Ovary (tissue), 9 donors: ENCODE results near the gene BTBD9. TPM values are rescaled to one million over a fixed set of nuclear protein-coding genes. Genes with fewer than 3 reads are reported as not detected.

Experiments used
- DNase-seq, 5 donors: peaks; one replicate each; pipeline ENCODE4 v3.0.0-alpha.2; 2019 to 2020
- H3K27ac ChIP-seq, 2 donors: fragments of 200-600 bp; one replicate each; pipeline versions ENCODE4 v1.5.1 to v1.8.0; 2019 to 2022
- H3K27me3 ChIP-seq: fragments of 200-600 bp; one replicate; pipeline ENCODE4 v1.8.0; 2022
- H3K36me3 ChIP-seq: fragments of 200-600 bp; sonication (generic); one replicate; pipeline ENCODE4 v1.5.1; 2019
- H3K4me1 ChIP-seq: one replicate; pipeline ENCODE4 v1.8.1; 2013; ENCODE audit warnings: mild to moderate bottlenecking, moderate library complexity; ENCODE audit not compliant: insufficient read depth
- H3K4me3 ChIP-seq: fragments of 200-600 bp; sonication (generic); one replicate; pipeline ENCODE4 v1.5.1; 2017
- H3K9me3 ChIP-seq, 2 donors: fragments of 200-600 bp in 1 of 2; sonication (generic) in 1 of 2; one replicate each; pipeline versions ENCODE4 v1.5.1 to v1.8.1; 2013 to 2019; ENCODE audit warnings: mild to moderate bottlenecking in 1 of 2, moderate library complexity in 1 of 2
- CTCF ChIP-seq, 3 donors: fragments of 450-650 bp in 2 of 3; fragments of 200-600 bp in 1 of 3; IDR thresholded peaks; one replicate each; pipeline versions ENCODE4 v1.5.1 to v1.8.0; 2016 to 2022; ENCODE audit warnings: antibody characterized with exemption in 3 of 3, mild to moderate bottlenecking in 1 of 3
- EP300 ChIP-seq: sonication (generic); formaldehyde crosslinking; IDR thresholded peaks from one replicate; pipeline ENCODE4 v1.6.1; 2017; ENCODE audit warnings: antibody characterized with exemption
- POLR2A ChIP-seq: fragments of 450-650 bp; IDR thresholded peaks from one replicate; pipeline ENCODE4 v1.6.1; 2017; ENCODE audit warnings: antibody characterized with exemption, mild to moderate bottlenecking, moderate library complexity
- WGBS, 3 donors: extraction: QIAGEN DNeasy Blood & Tissue Kit in 1 of 3; methylation state at CpG; one replicate each; pipeline versions ENCODE4 v1.1.5 to v1.1.7; 2013 to 2017; 5-methylcytosine and 5-hydroxymethylcytosine counted together
- intact Hi-C, 4 donors: fragments of 100-400 bp; cut with DNase I; formaldehyde crosslinking; loops; one replicate each; pipeline versions ENCODE4 v1.11.0 to v1.15.1; 2022 to 2023
- polyA plus RNA-seq, 2 donors: library from polyadenylated mRNA; stranded (reverse); fragments of 200-250 nt in 1 of 2; fragments of 350-450 nt in 1 of 2; fragmentation: Illumina TruSeq in 1 of 2; extraction: RNeasy Lipid Tissue Mini Kit (QIAGEN cat#74804) in 1 of 2; gene quantifications; one replicate each; pipeline ENCODE4 v1.2.3, GENCODE V29; 2013 to 2014
- total RNA-seq, 7 donors: library from RNA; depleted of rRNA in 2 of 7; stranded (reverse); fragments of >200 nt in 2 of 7; fragmentation: NEBNext Ultra II Directional in 3 of 7; extraction: Animal tissue kit (Norgen Biotek cat#: 25700) in 3 of 7; gene quantifications; one replicate each; pipeline versions ENCODE4 v1.1.0 to v1.2.4, GENCODE V29; 2016 to 2023
- donor health status: DM: no; HTN: no; CAD: no; lungs with moderate emphysema.
- donor health status: DM: no; HTN: no; CAD: no.
- donor health status: Bipolar disorder and iron deficiency.
- donor health status: DM: yes; HTN: yes; CAD: no.
- donor health status: DM: no; HTN: no; CAD: no.
- donor health status: DM: yes; HTN: yes; CAD: no.

Gene BTBD9
- total and polyA plus RNA-seq, 9 donors: 7.2 to 28.8 (median 21.0) TPM

- intact Hi-C loops: no loop called here
- no peaks in the 10 kb centered on the region for H3K27me3 ChIP-seq
Measured at GRCh38 chr6:38146734-38147027, 493.0 kb downstream of the BTBD9 start.

GRCh38 chr6:38146021-38146733 is 493.6 kb downstream of the BTBD9 start:
- no peaks in the 10 kb centered on the region for H3K27me3 ChIP-seq
- DNase-seq: no peak
- TF ChIP-seq POLR2A: no peak
- no peak for TF ChIP-seq EP300
- TF ChIP-seq CTCF (IDR thresholded peaks at IDR 0.05): no peak
- no peaks in the 10 kb centered on the region for H3K36me3 ChIP-seq
- no peak overlapping the region for H3K27ac ChIP-seq
- no peaks in the 10 kb centered on the region for H3K9me3 ChIP-seq
- H3K4me3 ChIP-seq: no peak overlapping the region
- 83 to 88% (median 88%) methylated on average over 8 of the region's 8 CpGs for WGBS, 3 donors
- no peaks in the 10 kb centered on the region for H3K4me1 ChIP-seq
- intact Hi-C loops: no loop called here

More at GRCh38 chr6:38146734-38147027, 493.0 kb downstream of the BTBD9 start:
- TF ChIP-seq CTCF (IDR thresholded peaks at IDR 0.05) (no peak), EP300 (no peak), POLR2A (no peak)
- H3K36me3 ChIP-seq: no peaks in the 10 kb centered on the region
- 79 to 84% (median 83%) methylated on average over 1 of the region's 1 CpG for WGBS, 3 donors
- H3K27ac ChIP-seq: no peak overlapping the region
- DNase-seq: no peak
- H3K4me1 ChIP-seq: no peaks in the 10 kb centered on the region
- H3K9me3 ChIP-seq: no peaks in the 10 kb centered on the region
- no peak overlapping the region for H3K4me3 ChIP-seq

GRCh38 chr6:38144365-38144945 is 495.3 kb downstream of the BTBD9 start:
- Histone ChIP-seq H3K4me3 (no peak overlapping the region), H3K27ac (no peak overlapping the region), H3K36me3 (no peaks in the 10 kb centered on the region), H3K27me3 (no peaks in the 10 kb centered on the region), H3K4me1 (peaks cover 2% of the 10 kb centered on the region), H3K9me3 (no peaks in the 10 kb centered on the region)
- intact Hi-C loops: no loop called here
- no peak for DNase-seq
- 87 to 90% (median 89%) methylated on average over 5 of the region's 5 CpGs for WGBS, 3 donors
- TF ChIP-seq CTCF (IDR thresholded peaks at IDR 0.05) (no peak), EP300 (no peak), POLR2A (no peak)

- DNase-seq: no peak
- no peak for TF ChIP-seq POLR2A
- no peak for TF ChIP-seq EP300
- no peak for TF ChIP-seq CTCF (IDR thresholded peaks at IDR 0.05)
- H3K4me3 ChIP-seq: no peak overlapping the region
- intact Hi-C loops: no loop called here
- no peaks in the 10 kb centered on the region for H3K9me3 ChIP-seq
- 74 to 78% (median 77%) methylated on average over 8 of the region's 8 CpGs for WGBS, 3 donors
- H3K27me3 ChIP-seq: no peaks in the 10 kb centered on the region
- no peak overlapping the region for H3K27ac ChIP-seq
- H3K36me3 ChIP-seq: no peaks in the 10 kb centered on the region
- peaks cover 2% of the 10 kb centered on the region for H3K4me1 ChIP-seq
Measured at GRCh38 chr6:38143191-38144150, 496.3 kb downstream of the BTBD9 start.
